ENCODE results near the gene ABCA10.
"Not testable (repeated sequence)": the region's sequence is repeated elsewhere in the genome, so short reads cannot be mapped to it uniquely, and the experiment has no call there.

The ABCA10 gene

DNA sequence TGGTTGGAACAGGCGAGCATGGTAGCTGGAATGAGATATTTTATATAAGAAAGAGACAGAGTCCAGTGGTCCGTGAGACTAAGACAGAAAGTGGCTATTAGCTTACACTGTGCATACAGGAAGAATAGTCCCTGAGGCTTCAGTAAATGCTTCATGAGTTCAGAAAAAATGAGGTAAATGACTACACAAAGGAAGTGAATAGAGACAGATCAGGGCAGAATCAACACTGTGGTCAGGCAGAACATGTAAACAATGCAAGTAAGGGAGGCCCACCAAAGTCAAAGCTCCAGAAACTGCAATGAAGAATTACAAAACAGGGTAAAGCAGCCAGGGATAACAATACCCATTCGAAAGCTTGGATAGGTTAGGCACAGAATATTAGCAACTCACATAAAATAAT, 4.8 kb downstream of the ABCA10 start:
- DNase-seq: no peak

DNA sequence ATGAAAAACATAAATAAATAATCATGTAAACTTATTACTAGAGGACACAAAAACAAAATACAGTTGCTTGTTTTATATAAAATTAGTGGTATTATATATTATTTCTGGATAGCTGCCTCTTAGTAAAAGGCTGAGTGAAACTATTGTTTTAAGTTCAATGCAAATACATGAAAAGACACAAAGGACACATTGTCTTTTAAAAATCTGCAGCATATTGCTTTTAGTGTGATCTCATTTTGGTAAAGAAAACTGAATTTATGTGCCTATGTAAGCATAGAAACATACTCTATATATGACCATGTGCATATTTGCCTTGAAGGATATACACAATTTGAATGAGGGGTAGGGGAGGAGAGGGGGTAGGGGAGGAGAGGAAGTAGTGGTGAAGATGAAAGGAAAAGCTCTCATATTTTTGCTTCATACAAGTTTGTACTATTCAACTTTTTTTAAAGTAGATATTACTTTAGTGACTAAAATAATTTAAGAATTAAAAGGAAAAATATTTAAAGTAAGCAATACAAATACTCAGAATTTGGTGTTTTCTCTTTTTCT, 5.8 kb downstream of the ABCA10 start:
- DNase-seq: no peak

DNA sequence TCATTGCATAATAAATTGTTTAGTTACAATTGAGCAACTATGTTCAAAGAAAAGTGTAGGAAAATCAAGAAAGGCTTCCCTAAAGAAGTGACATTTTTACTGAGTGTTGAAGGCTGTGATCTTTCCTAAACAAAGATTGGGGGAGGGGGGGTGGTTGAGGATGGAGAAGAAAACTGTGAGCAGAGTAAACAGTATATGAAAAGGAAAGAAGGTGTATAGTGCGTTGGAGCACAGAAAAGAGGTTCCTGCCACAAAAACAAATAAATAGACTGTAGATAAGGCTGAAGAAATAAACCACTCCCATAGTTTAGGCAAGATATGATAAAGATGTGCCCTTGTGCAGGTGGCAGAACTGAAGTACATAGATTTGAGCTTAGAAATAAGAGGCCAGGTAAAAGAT, 8.5 kb downstream of the ABCA10 start:
- no peak for DNase-seq

DNA sequence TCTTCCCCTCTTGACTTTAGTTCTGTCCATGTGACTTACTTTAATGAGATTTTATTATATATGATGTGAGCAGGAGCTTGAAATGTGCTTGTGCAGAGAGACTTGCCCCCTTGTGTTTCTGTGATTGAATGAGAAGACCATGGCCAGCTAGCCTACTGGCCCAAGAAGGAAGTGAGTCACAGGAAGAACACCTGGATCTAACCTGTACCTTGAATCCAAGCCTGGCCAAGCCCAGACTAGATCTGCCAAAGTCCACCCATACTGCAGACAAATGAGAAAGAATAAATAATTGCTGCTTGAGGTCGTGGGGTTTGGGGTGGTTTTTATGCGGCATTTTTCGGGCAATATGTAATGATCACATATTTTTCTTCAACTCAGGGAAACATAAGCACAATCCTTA, 9.6 kb downstream of the ABCA10 start:
- no peak for DNase-seq

DNA sequence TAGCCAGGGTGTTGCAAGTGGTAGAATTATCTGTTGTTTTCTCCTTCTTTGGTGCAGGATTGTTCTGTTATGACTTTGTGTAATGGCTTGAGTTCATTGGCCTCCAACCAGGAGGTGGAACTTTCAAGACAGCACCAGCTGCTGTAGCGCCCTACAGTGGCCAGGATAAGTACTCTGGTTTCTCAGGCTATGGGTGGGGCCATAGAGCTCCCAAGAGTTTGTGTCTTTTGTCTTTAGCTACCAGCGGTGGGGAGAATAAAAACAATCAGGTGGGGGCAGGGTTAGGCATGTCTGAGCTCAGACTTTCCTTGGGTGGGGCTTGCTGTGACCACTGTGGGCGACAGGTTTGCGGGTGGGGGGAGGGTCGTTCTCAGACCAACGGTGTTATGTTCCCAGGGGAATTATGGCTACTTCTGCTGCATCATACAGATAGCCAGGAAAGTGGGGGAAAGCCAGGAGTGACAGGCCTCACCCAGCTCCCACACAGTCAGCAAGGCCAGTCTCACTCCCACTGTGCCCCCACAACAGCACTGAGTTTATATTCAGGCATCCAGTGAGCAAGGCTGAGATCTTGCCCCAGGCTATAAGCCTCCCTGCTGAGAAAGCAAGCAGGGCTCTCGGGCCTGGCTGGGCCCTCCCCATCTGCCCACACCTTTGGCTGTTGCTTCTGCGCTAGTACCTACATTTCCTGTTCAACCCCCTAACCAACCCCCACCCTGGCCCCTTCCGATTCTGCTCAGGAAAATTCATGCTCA, 15.4 kb downstream of the ABCA10 start:
- no peak for DNase-seq

DNA sequence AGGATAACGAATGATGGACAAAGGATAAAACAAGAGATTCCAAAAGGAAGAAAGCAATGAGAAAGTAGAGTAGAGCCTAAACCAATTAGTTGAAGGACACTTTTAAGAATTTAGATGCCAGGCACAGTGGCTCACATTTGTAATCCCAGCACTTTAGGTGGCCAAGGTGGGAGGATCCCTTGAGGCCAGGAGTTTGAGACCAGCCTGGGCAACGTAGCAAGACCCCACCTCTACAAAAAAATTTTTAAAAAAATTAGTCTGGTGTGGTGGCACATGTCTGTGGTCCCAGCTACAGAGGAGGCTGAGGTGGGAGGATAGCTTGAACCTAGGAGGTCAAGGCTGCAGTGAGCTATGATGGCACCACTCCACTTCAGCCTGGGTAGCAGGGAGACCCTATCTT, 20.0 kb downstream of the ABCA10 start:
- no peak for DNase-seq

DNA sequence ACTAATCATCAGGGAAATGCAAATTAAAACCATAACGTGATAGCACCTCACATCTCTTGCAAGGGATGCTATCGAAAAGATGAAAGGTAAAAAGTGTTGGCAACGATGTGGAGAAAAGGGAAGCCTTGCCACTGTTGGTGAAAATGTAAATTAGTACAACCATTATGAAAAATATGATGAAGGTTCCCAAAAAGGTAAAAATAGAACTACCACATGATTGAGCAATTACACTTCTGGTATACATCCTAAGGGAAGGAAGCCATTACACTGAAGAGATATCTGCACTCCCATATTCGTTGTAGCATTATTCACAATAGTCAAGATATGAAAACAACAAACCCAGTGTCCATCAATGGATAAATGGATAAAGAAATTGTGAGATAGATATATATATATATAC, 21.5 kb downstream of the ABCA10 start:
- no peak for DNase-seq

DNA sequence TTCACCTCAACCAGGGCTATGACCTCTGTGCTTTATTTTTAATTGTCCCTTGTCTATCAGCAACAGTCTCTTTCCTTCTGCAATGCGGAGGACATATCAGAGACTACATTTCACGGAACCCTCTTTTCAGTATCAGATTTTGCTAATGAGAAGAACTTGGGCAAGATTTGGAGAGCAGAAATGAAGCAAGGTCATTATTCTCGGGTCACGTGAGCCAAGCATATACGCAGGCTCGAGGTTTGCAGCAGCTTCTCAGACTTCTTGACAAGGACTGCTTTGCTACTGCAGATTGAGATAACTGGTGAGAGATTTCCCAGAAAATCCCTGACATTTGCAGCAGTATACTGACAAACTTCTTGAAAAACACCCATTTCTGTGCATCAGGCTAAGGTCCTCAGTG, 30.4 kb downstream of the ABCA10 start:
- DNase-seq: no peak

DNA sequence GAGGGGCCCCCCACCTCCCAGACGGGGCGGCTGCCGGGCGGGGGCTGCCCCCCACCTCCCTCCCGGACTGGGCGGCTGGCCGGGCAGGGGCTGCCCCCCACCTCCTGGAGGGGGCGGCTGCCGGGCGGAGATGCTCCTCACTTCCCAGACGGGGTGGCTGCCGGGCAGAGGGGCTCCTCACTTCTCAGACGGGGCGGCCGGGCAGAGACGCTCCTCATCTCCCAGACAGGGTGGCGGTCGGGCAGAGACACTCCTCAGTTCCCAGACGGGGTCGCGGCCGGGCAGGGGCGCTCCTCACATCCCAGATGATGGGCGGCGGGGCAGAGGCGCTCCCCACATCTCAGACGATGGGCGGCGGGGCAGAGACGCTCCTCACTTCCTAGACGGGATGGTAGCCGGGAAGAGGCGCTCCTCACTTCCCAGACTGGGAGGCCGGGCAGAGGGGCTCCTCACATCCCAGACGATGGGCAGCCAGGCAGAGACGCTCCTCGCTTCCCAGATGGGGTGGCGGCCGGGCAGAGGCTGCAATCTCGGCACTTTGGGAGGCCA, 32.4 kb downstream of the ABCA10 start:
- DNase-seq: not testable (repeated sequence)

DNA sequence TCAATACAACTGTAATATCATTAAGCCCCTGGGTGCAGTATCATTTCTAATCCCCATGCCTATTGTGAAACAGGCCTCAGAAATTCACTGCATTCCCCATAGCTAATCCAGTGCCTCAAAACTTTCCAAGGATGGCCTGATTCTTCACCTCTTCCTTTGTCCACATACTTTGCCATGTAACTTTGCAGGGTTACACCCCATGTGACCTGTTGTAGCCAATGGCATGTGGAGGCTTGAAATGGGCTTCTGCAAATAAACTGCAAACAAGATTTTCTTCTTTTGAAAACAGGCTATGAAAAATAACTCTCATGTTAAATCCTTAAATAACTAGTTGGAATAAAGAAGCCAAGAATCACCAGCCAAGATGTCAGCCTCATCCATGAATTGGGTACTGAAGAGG, 35.9 kb downstream of the ABCA10 start:
- no peak for DNase-seq

DNA sequence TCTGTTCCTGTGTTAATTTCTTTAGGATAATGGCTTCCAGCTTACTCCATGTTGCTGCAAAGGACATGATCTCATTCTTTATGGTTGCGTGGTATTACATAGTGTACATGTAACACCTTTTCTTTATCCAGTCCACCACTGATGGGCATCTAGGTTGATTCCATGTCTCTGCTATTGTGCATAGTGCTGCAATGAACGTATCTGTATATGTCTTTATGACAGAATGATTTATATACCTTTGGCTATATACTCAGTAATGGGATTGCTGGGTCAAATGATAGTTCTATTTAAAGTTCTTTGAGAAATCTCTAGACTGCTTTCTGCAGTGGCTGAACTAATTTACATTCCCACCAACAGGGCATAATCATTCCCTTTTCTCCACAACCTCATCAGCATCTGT, 39.8 kb downstream of the ABCA10 start:
- no peak for DNase-seq

DNA sequence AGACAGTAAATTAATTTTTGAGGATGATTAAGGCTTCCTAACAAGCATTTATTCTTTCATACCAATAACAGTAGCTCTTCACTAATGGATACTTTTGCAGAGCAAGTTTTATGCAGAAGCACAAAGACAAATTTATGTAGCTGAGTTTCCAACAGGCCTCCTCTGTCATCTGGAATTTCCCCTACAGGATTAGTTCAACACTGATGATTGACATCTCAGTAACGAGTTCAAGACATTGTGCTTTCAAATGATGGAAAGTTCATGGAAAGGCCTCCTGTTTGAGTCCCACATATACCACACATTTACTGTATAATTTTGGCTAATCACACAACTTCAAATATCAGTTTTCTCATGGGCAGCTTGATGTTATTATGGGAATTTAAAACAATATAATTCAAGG, 40.6 kb downstream of the ABCA10 start:
- no peak for DNase-seq

DNA sequence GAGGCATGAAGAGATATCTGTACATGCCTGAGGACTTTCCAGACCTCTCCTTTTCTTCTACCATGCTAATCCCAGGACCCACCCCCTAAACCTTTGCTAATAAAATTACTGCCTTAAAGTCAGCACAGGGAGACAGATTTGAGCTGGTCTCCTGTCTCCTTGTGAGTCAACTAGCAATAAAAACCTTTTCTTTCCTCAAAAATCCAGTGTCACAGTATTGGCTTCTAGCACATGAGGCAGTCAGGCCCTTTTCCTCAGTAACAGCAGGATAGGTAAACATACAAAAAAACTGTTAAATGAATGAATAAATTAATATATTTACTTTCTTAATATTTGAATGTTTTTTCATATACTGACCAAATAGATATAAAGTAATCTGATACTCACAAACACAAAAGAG, 41.3 kb downstream of the ABCA10 start:
- DNase-seq: no peak

DNA sequence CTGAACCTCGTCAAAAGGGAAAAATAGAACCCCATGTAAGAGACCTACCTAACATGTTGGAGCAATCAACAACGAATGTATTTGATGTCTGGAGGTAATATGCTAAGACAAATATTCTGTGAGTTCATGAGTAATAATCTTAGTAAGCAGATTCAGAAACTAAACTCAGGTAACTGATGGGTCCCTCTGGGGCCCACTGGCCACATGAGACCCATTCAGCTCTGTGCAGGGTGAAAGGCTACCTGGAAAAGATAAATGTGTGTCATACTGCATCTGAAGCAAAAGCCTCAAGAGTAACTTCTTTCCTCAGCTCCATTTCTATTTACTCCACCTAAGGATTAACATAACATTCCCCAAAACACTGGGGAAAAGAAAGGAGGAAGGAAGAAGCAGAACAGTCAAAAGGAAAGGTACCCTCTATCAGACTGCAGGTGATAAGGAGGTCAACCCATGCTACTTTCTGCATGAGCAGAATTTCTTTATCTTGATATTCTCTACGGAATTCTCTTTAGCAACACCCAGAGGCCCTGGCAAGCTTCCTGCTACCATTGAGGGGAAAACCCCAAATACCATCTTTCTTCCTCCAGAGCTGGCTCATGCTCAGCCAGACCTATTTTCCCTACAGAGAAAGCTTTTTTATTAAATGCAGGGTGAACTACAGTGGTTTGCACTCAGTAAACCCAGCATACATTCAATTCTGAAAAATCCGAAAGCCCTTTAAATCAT, 49.2 kb downstream of the ABCA10 start:
- DNase-seq: no peak

DNA sequence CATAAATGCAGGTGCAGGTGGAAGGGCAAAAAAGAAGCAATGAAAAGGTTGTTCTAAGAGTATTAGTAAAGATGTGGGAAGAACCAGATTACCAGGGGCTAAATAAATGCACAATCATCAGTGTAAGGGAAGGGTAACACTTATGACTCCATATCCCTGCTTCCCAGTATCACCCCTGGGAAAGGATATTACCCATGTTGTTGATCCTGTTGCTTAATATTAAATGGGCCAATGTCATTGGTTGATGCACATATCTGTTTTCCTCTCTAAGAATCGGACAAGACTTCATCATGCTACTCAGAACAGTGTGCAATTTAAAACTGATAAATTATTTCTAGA, 52.2 kb downstream of the ABCA10 start:
- DNase-seq: no peak

DNA sequence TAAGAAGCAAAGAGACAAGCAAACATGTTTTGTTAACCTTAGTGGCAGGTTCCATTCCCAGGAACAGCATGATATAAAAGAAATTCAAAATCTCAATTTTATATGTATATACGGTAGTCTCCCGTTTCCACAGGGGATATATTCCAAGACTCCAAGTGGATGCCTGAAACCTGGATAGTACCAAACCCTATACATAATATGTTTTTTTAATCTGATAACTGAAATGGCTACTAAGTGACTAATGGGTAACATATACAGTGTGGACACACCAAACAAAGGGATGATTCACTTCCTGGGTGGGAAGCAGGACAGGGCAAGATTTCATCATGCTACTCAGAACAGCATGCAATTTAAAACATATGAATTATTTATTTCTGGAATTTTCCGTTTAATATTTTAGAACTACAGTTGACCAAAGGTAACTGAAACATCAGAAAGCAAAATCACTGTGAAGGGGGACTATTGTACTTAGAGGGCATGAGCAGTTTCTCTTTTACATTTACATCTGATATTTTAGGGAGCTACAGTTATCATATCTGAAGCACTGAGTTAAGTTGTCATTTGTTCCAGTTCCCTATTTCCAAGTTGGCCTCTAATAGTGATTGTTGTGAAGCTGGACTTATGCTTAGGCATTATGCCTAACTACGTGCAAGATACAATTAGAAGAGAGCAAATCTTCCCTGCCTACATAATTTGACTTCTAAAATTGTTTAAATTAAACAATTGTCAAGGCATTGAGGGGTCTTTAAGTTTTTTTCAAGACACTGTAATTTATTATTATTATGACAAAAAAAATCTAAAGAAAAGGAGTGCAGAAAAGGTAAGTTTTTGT, 52.8 kb downstream of the ABCA10 start:
- no peak for DNase-seq

DNA sequence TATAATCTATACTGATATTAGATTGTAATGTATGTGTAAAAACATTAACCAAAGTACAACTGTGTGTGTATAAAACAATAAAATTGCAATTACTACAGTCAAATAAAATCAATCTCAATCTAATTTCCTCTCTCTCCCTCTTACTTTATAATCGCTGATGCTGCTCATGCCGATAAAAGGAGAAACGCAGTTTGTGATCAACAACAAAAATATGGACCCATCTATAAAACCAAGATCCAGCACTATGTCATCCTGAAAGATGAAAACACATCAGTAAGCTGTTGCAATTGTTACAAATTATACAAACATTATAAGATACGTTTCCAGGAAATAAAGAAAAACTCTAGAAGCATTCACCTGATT, 53.4 kb downstream of the ABCA10 start:
- no peak for DNase-seq

DNA sequence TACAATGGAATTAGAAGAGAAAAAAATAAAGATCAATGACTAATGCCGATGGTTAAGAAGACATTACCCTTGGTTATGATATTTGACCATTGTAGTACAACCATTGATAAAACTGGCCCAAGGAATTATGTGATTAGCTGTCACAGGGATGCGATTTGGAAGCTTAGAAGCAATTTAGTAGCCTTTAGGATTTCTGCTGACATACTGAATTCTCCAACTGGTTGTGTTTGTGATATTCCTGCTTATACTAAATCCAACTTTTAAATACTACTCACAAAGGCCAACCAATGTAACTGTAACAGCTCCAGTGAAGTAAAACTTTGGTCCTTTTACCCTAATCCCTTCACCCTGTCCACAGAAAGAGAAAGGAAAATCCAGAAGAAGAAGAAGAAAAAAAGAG, 55.5 kb downstream of the ABCA10 start:
- DNase-seq: no peak

DNA sequence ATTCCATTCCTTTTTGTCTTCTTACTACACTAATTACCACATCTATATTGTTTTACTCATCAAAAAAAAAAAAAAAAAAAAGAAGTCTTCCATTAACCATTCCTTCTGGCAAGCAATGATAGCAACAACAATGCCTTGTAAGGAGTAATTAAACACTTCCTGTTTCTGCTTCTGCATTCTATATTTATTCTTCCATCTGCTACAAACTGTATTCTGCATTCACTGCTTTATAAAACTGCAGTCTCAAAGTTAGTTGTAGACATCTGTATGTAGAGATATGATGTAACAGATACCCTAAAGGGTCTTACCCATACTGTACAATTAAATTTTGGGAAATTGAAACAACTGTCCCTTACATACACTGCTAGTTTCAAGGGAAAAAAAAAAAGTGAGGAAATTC, 58.2 kb downstream of the ABCA10 start:
- DNase-seq: no peak

DNA sequence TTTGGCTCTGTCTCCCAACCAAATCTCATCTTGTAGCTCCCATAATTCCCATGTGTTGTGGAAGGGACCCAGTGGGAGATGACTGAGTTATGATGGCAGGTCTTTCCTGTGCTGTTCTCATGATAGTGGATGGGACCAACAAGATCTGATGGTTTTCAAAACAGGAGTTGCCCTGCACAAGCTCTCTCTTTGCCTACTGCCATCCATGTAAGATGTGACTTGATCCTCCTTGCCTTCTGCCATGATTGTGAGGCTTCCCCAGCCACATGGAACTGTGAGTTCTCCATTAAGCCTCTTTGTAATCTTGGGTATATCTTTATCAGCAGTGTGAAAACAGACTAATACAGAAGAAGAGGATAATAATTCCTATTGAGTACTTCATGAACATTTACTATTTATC, 60.0 kb downstream of the ABCA10 start:
- DNase-seq: not testable (repeated sequence)

DNA sequence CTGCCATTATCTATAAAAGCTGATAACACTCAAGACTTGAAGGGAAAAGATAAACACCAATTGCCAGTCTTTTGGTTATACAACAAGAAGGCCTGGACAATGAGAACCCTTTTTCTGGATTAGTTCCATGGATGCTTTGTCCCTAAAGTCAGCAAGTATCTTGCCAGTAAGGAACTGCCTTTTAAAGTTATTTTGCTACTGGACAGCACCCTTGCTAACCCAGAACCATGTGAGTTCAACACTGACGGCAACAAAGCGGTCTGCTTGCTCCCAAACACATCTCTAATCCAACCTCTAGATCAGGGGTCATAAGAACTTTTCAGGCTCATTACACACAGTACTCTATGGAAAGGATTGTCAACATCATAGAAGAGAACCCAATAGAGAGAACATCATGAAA, 61.7 kb downstream of the ABCA10 start:
- DNase-seq: no peak

DNA sequence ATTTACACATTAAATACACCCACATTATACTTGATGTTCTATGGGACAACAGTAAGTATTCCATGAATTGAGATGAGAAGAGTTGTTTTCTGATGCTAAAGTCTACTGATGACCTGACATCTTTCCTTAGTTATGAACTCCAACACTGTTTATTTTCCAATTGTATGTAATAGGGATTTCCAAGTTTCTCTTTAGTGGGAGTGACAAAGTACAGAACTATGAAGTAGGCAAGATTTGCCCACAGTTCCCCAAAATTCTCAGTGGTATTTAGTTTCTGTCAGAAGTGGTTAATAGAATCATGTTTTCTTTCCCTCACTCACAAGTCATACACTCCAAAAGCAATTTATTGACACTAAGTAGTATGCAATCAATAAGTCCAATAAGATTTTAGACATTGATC, 64.4 kb downstream of the ABCA10 start:
- no peak for DNase-seq

DNA sequence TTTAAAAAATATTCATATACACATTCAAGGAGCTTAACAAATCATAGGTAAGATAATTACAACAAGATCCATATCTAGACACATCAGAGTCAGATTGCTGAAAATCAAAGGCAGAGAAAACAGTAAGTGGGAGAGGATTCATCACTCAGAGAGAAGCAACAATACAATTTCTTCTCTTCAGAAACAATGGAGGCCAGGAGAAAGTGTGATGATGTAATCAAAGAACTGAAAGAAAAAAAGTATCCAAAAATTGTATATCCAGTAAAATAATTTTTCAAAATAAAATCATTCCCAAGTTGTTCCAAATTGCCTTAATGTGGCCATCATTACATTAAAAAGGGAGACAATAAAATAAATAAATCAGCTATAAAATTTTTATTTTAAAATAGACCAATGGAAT, 69.2 kb downstream of the ABCA10 start:
- DNase-seq: no peak
